ENCODE data around the gene KLHL3.

Gene KLHL3

GRCh38 chr5:137693307-137693950, 42.5 kb downstream of the KLHL3 start:
- H3K4me3 ChIP-seq (replicated peaks; ENCODE audit: low read depth, low read length) = no peak overlapping the region
- no peak for TF ChIP-seq CTCF (IDR thresholded peaks at IDR 0.05; ENCODE audit: low read depth, low read length, missing control alignments)
- no peak for DNase-seq (ENCODE audit: extremely low read depth, low read depth)

GRCh38 chr5:137689306-137689705, 46.6 kb downstream of the KLHL3 start:
- no peak for TF ChIP-seq CTCF (IDR thresholded peaks at IDR 0.05; ENCODE audit: low read depth, low read length, missing control alignments)
- H3K4me3 ChIP-seq (replicated peaks; ENCODE audit: low read depth, low read length) = no peak overlapping the region
- DNase-seq (ENCODE audit: extremely low read depth, low read depth) = no peak

GRCh38 chr5:137688210-137688840, 47.6 kb downstream of the KLHL3 start:
- no peak for TF ChIP-seq CTCF (IDR thresholded peaks at IDR 0.05; ENCODE audit: low read depth, low read length, missing control alignments)
- H3K4me3 ChIP-seq (replicated peaks; ENCODE audit: low read depth, low read length) = no peak overlapping the region
- DNase-seq (ENCODE audit: extremely low read depth, low read depth) = no peak

- H3K4me3 ChIP-seq (replicated peaks; ENCODE audit: low read depth, low read length) = no peak overlapping the region
- TF ChIP-seq CTCF (IDR thresholded peaks at IDR 0.05; ENCODE audit: low read depth, low read length, missing control alignments) = no peak
- DNase-seq (ENCODE audit: extremely low read depth, low read depth) = no peak
These were observed 51.1 kb downstream of the KLHL3 start for GRCh38 chr5:137684761-137685160.

- no peak for DNase-seq (ENCODE audit: extremely low read depth, low read depth)
- no peak overlapping the region for H3K4me3 ChIP-seq (replicated peaks; ENCODE audit: low read depth, low read length)
- TF ChIP-seq CTCF (IDR thresholded peaks at IDR 0.05; ENCODE audit: low read depth, low read length, missing control alignments) = no peak
These were observed 54.7 kb downstream of the KLHL3 start for GRCh38 chr5:137681191-137681590.

- H3K4me3 ChIP-seq (replicated peaks; ENCODE audit: low read depth, low read length) = no peak overlapping the region
- TF ChIP-seq CTCF (IDR thresholded peaks at IDR 0.05; ENCODE audit: low read depth, low read length, missing control alignments) = no peak
- DNase-seq (ENCODE audit: extremely low read depth, low read depth) = no peak
These were observed 56.0 kb downstream of the KLHL3 start for GRCh38 chr5:137679910-137680309.

All from HFF-Myc (cell line).